GM23338 (cell line): Measurements from ENCODE around the gene NINL. TPM values are rescaled to one million over a fixed set of nuclear protein-coding genes. Genes with fewer than 3 reads are reported as not detected.
"Not testable (repeated sequence)": the region's sequence is repeated elsewhere in the genome, so short reads cannot be mapped to it uniquely, and the experiment has no call there.

ENCODE experiments used
- ATAC-seq: fragments of 200-7000 bp; cut with Tn5 transposase; 3 replicates; pipeline ENCODE4 v1.9.1; 2020
- DNase-seq: peaks from one replicate; pipeline ENCODE4 v3.0.0-alpha.2; 2015; ENCODE audit warnings: low spot score
- H2AFZ ChIP-seq: fragments of 200-600 bp; sonication (generic); 2 replicates; pipeline ENCODE4 v1.8.0; 2016; ENCODE audit warnings: antibody characterized with exemption, mild to moderate bottlenecking, moderate library complexity
- H3F3A ChIP-seq: fragments of 200-600 bp; sonication (generic); replicated peaks from 2 replicates; pipeline ENCODE4 v1.8.0; 2017; ENCODE audit warnings: antibody characterized with exemption, mixed run types, low read depth
- H3K27ac ChIP-seq: fragments of 200-600 bp; sonication (generic); 2 replicates; pipeline ENCODE4 v1.6.1; 2016; ENCODE audit warnings: low read depth
- H3K27me3 ChIP-seq: fragments of 200-600 bp; sonication (generic); 2 replicates; pipeline ENCODE4 v1.8.0; 2016; ENCODE audit warnings: mild to moderate bottlenecking, mixed run types, moderate library complexity; ENCODE audit not compliant: insufficient read depth
- H3K36me3 ChIP-seq: fragments of 200-600 bp; sonication (generic); 2 replicates; pipeline ENCODE4 v1.8.0; 2016; ENCODE audit warnings: mild to moderate bottlenecking; ENCODE audit not compliant: insufficient read depth
- H3K4me1 ChIP-seq: fragments of 200-600 bp; sonication (generic); 2 replicates; pipeline ENCODE4 v1.8.0; 2016; ENCODE audit warnings: mild to moderate bottlenecking, moderate library complexity; ENCODE audit not compliant: insufficient read depth
- H3K4me2 ChIP-seq: fragments of 200-600 bp; sonication (generic); 2 replicates; pipeline ENCODE4 v1.7.1; 2017; ENCODE audit warnings: mixed run types
- H3K4me3 ChIP-seq: fragments of 200-600 bp; sonication (generic); 2 replicates; pipeline ENCODE4 v1.6.1; 2016; ENCODE audit warnings: mixed run types
- H3K79me2 ChIP-seq: fragments of 200-600 bp; sonication (generic); replicated peaks from 2 replicates; pipeline ENCODE4 v1.8.0; 2017; ENCODE audit warnings: mild to moderate bottlenecking; ENCODE audit not compliant: insufficient read depth
- H3K9me2 ChIP-seq: fragments of 200-600 bp; sonication (generic); 2 replicates; pipeline ENCODE4 v1.8.0; 2017; ENCODE audit not compliant: insufficient read depth
- H4K20me1 ChIP-seq: fragments of 200-600 bp; sonication (generic); replicated peaks from 2 replicates; pipeline ENCODE4 v1.8.0; 2017; ENCODE audit warnings: mild to moderate bottlenecking; ENCODE audit not compliant: insufficient read depth
- H3K27ac Mint-ChIP-seq: 2 replicates; pipeline ENCODE4 v1.8.0; 2020; ENCODE audit warnings: inconsistent platforms, mild to moderate bottlenecking, moderate library complexity, mixed read lengths
- H3K27me3 Mint-ChIP-seq: 3 replicates; pipeline ENCODE4 v1.8.0; 2022; ENCODE audit warnings: low read depth, mild to moderate bottlenecking, moderate library complexity, mixed read lengths, inconsistent platforms; ENCODE audit not compliant: insufficient read depth, poor library complexity
- H3K36me3 Mint-ChIP-seq: 3 replicates; pipeline ENCODE4 v1.8.0; 2021; ENCODE audit warnings: low read depth, mild to moderate bottlenecking, inconsistent platforms, moderate library complexity, mixed read lengths
- H3K4me1 Mint-ChIP-seq: 3 replicates; pipeline ENCODE4 v1.8.0; 2020; ENCODE audit warnings: mild to moderate bottlenecking, inconsistent platforms, mixed read lengths
- H3K4me3 Mint-ChIP-seq: 3 replicates; pipeline ENCODE4 v1.8.0; 2021; ENCODE audit warnings: moderate library complexity, mild to moderate bottlenecking, inconsistent platforms, mixed read lengths
- H3K9me3 Mint-ChIP-seq: 3 replicates; pipeline ENCODE4 v1.8.0; 2020; ENCODE audit warnings: moderate library complexity, mild to moderate bottlenecking, inconsistent platforms, mixed read lengths
- CREB1 ChIP-seq: fragments of 250-450 bp; sonication (Bioruptor Pico); IDR thresholded peaks from 2 replicates; pipeline ENCODE4 v1.5.0; 2020; ENCODE audit warnings: low read depth, mild to moderate bottlenecking, moderate library complexity
- EZH2 ChIP-seq: fragments of 200-600 bp; sonication (generic); IDR thresholded peaks from one replicate; pipeline ENCODE4 v1.8.0; 2017; ENCODE audit warnings: antibody characterized with exemption, mild to moderate bottlenecking, low read depth; ENCODE audit not compliant: unreplicated experiment
- NANOG ChIP-seq: IDR thresholded peaks from 2 replicates; pipeline ENCODE4 v1.6.1; 2016; ENCODE audit warnings: antibody characterized with exemption, borderline replicate concordance
- REST ChIP-seq: IDR thresholded peaks from one replicate; pipeline ENCODE4 v1.6.1; 2018; ENCODE audit warnings: antibody characterized with exemption; ENCODE audit not compliant: unreplicated experiment
- STAT1 ChIP-seq: IDR thresholded peaks from one replicate; pipeline ENCODE4 v1.6.1; 2016; ENCODE audit warnings: antibody characterized with exemption; ENCODE audit not compliant: unreplicated experiment
- ZNF114 ChIP-seq: fragments of 250-450 bp; sonication (Bioruptor Pico); IDR thresholded peaks from 2 replicates; pipeline ENCODE4 v1.5.0; 2020; ENCODE audit warnings: mild to moderate bottlenecking, moderate library complexity
- ZNF331 ChIP-seq: fragments of 250-450 bp; sonication (Bioruptor Pico); IDR thresholded peaks from 2 replicates; pipeline ENCODE4 v1.5.0; 2020; ENCODE audit warnings: low read depth, mild to moderate bottlenecking, moderate library complexity
- polyA plus RNA-seq: library from polyadenylated mRNA; unstranded; fragments of >200 nt; fragmentation: Nextera tagmentation; extraction: Ambion mirVana; gene quantifications from 2 replicates; pipeline ENCODE4 v1.2.1, GENCODE V29; 2016
- total RNA-seq: library from RNA; depleted of rRNA; stranded (reverse); fragments of >200 nt; shearing (Covaris generic); gene quantifications from 2 replicates; pipeline ENCODE4 v1.2.3, GENCODE V29; 2014
- TF ChIP-seq, protein P1 (sequence below): IDR thresholded peaks from 2 replicates; pipeline ENCODE4 v1.6.1; 2016; ENCODE audit warnings: antibody characterized with exemption
- TF ChIP-seq, protein P2 (sequence below), 2 experiments: fragments of 200-600 bp in 1 of 2; sonication (generic) in 1 of 2; conservative IDR thresholded peaks; 2 replicates each; pipeline versions ENCODE4 v1.5.1 to v1.6.1; 2016 to 2017; ENCODE audit warnings: antibody characterized with exemption in 2 of 2, low read depth in 2 of 2, mild to moderate bottlenecking in 2 of 2, moderate library complexity in 1 of 2

NINL gene
- total and polyA plus RNA-seq, 2 experiments from 2014 or later = 18.0 to 31.2 TPM

DNA sequence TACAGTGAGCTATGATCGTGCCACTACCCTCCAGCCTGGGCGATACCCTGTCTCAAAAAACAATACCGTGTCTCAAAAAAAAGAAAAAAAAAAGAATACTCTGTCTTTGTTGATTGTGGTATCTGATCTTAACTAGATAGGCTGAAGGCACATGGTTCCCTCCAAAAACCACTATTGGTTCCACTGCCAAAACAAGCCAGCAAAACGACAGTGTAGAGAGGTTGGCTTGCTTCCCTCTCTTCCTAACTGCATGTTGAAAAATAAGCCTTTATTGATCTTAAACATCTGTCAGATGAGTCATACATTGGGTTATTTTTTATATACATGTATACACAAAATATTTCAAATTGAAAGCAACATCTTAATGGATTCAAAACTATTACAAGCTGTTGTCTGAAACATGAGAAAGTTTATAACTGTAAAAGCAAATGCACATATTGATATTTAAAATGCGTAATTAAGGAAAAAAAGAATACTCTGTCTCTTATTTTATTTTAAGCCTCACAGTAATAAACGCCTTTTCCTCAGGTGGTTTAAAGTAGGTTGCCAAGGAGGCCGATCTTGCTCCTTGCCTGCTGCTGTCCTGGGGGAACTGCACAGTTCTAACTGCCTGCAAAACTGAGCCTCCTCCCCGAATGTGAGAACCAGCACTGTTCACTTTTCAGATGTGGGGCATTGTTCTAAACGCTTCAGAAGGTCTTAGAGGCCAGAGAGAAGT lies 7.0 kb upstream of the NINL start:
- no peaks in the 10 kb centered on the region for H3F3A ChIP-seq
- H3K4me2 ChIP-seq = no peak overlapping the region
- H3K27ac ChIP-seq = no peak overlapping the region
- Mint-ChIP-seq H3K36me3 (no peaks in the 10 kb centered on the region), H3K27ac (no peak overlapping the region), H3K4me3 (no peak overlapping the region), H3K9me3 (no peaks in the 10 kb centered on the region), H3K4me1 (no peaks in the 10 kb centered on the region), H3K27me3 (peaks cover 2% of the 10 kb centered on the region)
- H3K36me3 ChIP-seq = no peaks in the 10 kb centered on the region
- no peaks in the 10 kb centered on the region for H4K20me1 ChIP-seq
- peaks cover 6% of the 10 kb centered on the region; the same call in 1 of the 2 replicates for H3K9me2 ChIP-seq
- no peaks in the 10 kb centered on the region for H3K27me3 ChIP-seq
- no peaks in the 10 kb centered on the region for H3K79me2 ChIP-seq
- no peak for TF ChIP-seq ZNF114 (CRISPR knock-in tag)
- TF ChIP-seq CREB1 (CRISPR knock-in tag) = no peak
- TF ChIP-seq, protein P1, sequence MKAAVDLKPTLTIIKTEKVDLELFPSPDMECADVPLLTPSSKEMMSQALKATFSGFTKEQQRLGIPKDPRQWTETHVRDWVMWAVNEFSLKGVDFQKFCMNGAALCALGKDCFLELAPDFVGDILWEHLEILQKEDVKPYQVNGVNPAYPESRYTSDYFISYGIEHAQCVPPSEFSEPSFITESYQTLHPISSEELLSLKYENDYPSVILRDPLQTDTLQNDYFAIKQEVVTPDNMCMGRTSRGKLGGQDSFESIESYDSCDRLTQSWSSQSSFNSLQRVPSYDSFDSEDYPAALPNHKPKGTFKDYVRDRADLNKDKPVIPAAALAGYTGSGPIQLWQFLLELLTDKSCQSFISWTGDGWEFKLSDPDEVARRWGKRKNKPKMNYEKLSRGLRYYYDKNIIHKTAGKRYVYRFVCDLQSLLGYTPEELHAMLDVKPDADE = no peak
- no peak for TF ChIP-seq ZNF331 (CRISPR knock-in tag)
- TF ChIP-seq NANOG = no peak
- TF ChIP-seq EZH2 = no peak
- no peak for TF ChIP-seq STAT1
- no peak for TF ChIP-seq REST
- TF ChIP-seq, protein P2, sequence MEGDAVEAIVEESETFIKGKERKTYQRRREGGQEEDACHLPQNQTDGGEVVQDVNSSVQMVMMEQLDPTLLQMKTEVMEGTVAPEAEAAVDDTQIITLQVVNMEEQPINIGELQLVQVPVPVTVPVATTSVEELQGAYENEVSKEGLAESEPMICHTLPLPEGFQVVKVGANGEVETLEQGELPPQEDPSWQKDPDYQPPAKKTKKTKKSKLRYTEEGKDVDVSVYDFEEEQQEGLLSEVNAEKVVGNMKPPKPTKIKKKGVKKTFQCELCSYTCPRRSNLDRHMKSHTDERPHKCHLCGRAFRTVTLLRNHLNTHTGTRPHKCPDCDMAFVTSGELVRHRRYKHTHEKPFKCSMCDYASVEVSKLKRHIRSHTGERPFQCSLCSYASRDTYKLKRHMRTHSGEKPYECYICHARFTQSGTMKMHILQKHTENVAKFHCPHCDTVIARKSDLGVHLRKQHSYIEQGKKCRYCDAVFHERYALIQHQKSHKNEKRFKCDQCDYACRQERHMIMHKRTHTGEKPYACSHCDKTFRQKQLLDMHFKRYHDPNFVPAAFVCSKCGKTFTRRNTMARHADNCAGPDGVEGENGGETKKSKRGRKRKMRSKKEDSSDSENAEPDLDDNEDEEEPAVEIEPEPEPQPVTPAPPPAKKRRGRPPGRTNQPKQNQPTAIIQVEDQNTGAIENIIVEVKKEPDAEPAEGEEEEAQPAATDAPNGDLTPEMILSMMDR (conservative IDR thresholded peaks at IDR 0.05; ENCODE audit: low read depth in 2 of 2) = no peak
- H2AFZ ChIP-seq = no peak overlapping the region; the same call in 1 of the 2 replicates
- no peak for ATAC-seq
- no peaks in the 10 kb centered on the region for H3K4me1 ChIP-seq
- no peak overlapping the region for H3K4me3 ChIP-seq
- DNase-seq = no peak

DNA sequence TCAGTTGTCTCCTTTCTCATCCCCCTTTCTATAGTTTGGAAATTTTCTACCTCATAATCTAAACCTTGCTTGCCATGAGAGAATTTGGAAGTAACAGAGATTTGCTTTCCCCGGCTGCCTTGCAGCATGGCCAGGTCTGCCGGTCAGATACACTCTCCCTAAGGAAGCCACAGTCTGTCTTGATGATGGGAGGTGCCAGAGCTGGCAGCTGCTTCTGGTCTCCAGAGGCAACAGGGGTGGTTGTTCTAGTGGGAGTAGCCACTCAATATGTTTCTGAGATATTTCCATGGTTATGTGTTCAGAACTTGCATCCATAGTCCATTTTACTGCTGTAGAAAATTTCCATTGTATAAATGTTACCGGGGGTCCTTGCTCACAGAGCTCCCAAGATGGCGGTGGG lies 5.4 kb upstream of the NINL start:
- H3K36me3 Mint-ChIP-seq = not testable (repeated sequence)

More for the DNA sequence above, 5.4 kb upstream of the NINL start:
- not testable (repeated sequence) for H3K27me3 ChIP-seq, H3K4me1 ChIP-seq, H3F3A ChIP-seq, H3K4me3 Mint-ChIP-seq, H4K20me1 ChIP-seq, H3K36me3 ChIP-seq, H3K4me2 ChIP-seq, DNase-seq, H3K27me3 Mint-ChIP-seq, ATAC-seq, H3K27ac ChIP-seq, H3K27ac Mint-ChIP-seq, H3K79me2 ChIP-seq, H3K9me3 Mint-ChIP-seq, H3K4me1 Mint-ChIP-seq, H3K9me2 ChIP-seq, H3K4me3 ChIP-seq
- H2AFZ ChIP-seq = peak overlapping the region; percentile 32; the same call in 1 of the 2 replicates
